GM18505 (cell line): ENCODE data around the gene NAP1L4.

Experiments
- ATAC-seq: cut with Tn5 transposase; IDR thresholded peaks from one replicate; pipeline ENCODE4 v1.9.1; 2021; ENCODE audit not compliant: unreplicated experiment
- POLR2A ChIP-seq: IDR thresholded peaks from 4 replicates; pipeline ENCODE4 v1.6.1; 2011; ENCODE audit warnings: borderline replicate concordance; ENCODE audit not compliant: insufficient read depth, insufficient read length; ENCODE audit errors: extremely low read depth

NAP1L4 gene

GRCh38 chr11:2954263-2954662, 37.9 kb downstream of the NAP1L4 start:
- no peak for TF ChIP-seq POLR2A
- no peak for ATAC-seq

GRCh38 chr11:2952290-2952689, 39.8 kb downstream of the NAP1L4 start:
- no peak for ATAC-seq
- no peak for TF ChIP-seq POLR2A

GRCh38 chr11:2951231-2952110, 40.7 kb downstream of the NAP1L4 start:
- no peak for ATAC-seq
- TF ChIP-seq POLR2A, result no peak

DNA sequence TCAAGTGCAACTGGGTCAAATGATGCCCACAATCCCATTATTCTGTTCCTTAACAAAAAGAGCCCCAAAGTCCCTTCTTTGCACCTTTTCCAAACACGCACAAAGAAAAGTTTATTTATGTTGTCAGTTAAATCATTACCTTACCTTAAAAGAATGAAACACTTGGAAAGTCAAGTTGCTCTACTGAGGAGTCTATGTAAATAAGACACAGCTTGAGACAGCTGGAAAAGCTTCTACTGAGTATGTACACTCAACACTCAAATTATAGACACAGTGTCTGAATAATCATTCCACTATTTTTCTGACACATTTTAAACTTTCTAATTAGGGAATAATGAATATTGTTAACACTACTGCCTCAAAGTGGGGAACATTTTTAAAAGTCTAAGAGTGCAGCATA, 41.3 kb downstream of the NAP1L4 start:
- ATAC-seq, result no peak
- no peak for TF ChIP-seq POLR2A

DNA sequence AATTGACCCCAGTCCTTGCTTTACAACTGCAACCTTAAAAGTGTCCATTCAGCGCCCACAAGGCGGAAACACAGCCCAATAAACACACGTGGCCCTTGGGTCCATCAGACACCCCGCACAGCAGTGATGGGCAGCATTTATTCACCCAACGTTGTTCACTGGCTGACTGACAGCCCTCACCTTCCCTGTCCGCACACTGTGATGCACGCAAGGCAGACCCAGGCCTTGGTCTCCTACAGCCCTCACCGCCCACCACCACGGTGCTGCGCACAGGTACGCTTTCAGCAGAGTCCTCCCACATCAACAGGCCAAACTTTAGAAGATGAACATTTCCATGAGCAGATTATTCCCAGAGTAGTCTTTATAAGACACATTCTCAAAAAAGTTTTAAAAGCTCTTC, 42.2 kb downstream of the NAP1L4 start:
- TF ChIP-seq POLR2A, result peak; percentile 16

GRCh38 chr11:2947744-2948143, 44.4 kb downstream of the NAP1L4 start:
- no peak for TF ChIP-seq POLR2A
- ATAC-seq, result no peak

More for the DNA sequence above, 42.2 kb downstream of the NAP1L4 start:
- no peak for ATAC-seq

GRCh38 chr11:2945757-2946287, 46.3 kb downstream of the NAP1L4 start:
- no peak for ATAC-seq
- no peak for TF ChIP-seq POLR2A

GRCh38 chr11:2945031-2945756, 46.9 kb downstream of the NAP1L4 start:
- ATAC-seq, result no peak
- TF ChIP-seq POLR2A, result no peak

- no peak for TF ChIP-seq POLR2A
- no peak for ATAC-seq
Observed at GRCh38 chr11:2944530-2944929, 47.6 kb downstream of the NAP1L4 start.

DNA sequence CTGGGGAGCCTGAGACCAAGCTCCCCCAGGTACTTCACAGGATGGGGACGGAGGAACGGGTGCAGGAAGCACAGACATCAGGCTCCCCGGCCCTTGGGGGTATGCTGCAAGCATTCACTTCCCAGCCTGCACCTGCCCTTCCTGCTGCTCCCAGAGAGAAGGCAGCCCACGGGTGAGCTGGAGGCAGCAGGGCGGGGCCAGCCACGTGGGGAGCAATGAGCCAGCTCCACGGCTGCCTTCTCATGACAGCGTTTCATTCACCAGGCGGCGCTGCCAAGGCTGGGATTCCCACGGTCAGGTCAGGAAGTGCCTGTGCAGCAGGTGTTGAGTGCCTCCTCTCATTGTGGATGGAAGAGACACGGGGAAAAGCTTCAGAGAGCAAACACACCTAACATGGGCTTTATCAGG, 48.4 kb downstream of the NAP1L4 start:
- no peak for TF ChIP-seq POLR2A
- ATAC-seq, result no peak

DNA sequence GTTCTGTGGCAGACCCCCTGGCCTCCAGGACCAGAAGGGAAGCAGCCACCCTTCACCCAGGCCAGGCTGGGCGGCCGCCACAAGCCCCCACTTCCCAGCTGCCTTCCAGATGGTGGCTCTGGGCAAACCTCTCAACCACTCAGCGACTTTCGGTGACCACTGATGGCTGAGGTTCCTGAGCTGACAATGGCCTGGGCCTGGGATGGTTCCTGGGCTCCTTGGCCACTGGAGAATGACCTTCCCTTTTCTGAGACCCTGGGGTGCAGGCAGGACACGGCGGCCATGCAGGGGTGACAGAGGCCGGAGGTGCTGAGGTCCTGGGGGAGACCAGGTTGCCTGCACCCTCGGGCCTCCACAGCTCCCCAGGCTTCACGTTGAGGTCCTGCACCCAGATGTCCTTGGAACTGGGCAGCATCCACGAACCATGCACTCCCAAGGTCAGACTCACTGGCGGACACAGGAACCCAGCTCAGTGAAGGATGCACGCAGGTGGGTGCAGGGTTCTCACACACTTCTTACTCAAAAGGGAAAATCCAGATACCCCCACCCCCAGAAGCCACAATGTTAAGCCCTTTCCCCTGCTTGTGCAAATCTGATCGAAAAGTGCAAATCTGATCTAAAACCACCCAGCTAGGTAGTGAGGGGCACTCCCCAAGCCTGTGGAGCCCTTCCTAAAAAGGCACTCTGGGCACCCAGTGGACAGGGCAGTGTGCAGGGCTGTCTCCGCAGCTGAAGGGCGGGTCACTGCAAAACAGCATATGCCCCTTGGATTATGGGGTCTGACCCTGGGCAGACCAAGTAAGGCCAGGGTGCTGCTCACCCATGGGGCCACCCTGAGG, 49.0 kb downstream of the NAP1L4 start:
- no peak for ATAC-seq
- TF ChIP-seq POLR2A, result no peak

DNA sequence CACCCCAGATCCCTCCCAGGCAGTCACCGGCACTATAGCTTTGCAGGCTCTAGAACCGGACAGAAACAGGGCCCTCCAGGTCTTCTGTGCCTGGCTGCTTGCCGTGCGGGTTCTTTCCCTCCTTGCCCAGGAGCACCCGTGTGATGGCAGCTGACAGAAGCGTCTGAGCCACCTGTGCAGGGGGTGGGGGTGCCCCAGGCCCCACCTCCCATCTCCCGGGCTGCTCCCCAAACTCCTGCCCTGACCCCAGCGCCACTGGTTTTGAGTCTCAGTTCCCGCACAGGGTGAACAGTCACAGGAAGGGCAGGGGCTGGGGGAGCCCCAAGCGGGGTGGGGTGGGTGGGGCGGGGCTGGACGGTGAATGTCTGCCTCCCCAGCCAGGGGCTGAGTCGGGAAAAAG, 49.7 kb downstream of the NAP1L4 start:
- ATAC-seq, result no peak
- no peak for TF ChIP-seq POLR2A
